ENCODE measurements around the gene ADRA2A. TPM values are rescaled to one million over a fixed set of nuclear protein-coding genes. Genes with fewer than 3 reads are reported as not detected.

Gene ADRA2A
- total RNA-seq, 3 donors from 2014 or later, result 7.8 to 18.4 (median 14.9) TPM

- Histone ChIP-seq H3K27ac (no peak overlapping the region), H3K27me3 (no peaks in the 10 kb centered on the region), H3K36me3 (no peaks in the 10 kb centered on the region)
These were observed 39.0 kb upstream of the ADRA2A start for GRCh38 chr10:111037858-111038257.

GRCh38 chr10:111039522-111039921 is 37.3 kb upstream of the ADRA2A start:
- no peak overlapping the region for H3K4me3 ChIP-seq
- peaks cover 21 to 58% of the 10 kb centered on the region in 2 donors for H3K9me3 ChIP-seq
- no peak for TF ChIP-seq POLR2AphosphoS5 (IDR thresholded peaks at IDR 0.05)
- TF ChIP-seq POLR2A (IDR thresholded peaks at IDR 0.05), result no peak
- TF ChIP-seq CTCF (IDR thresholded peaks at IDR 0.05), result no peak
- no peaks in the 10 kb centered on the region for H3K36me3 ChIP-seq
- no peaks in the 10 kb centered on the region for H3K4me1 ChIP-seq
- no peak overlapping the region for H3K27ac ChIP-seq
- intact Hi-C loops (cut with DNase I; ENCODE audit: low total_unique reads), result no loop called here
- H3K27me3 ChIP-seq, result no peaks in the 10 kb centered on the region
- DNase-seq (ENCODE audit: low spot score in 2 of 2), result no peak

More at GRCh38 chr10:111037858-111038257, 39.0 kb upstream of the ADRA2A start:
- no peak overlapping the region for H3K4me3 ChIP-seq
- H3K9me3 ChIP-seq, result peaks cover 19 to 56% of the 10 kb centered on the region in 2 donors
- DNase-seq (ENCODE audit: low spot score in 2 of 2), result no peak
- no peaks in the 10 kb centered on the region for H3K4me1 ChIP-seq
- intact Hi-C loops (cut with DNase I; ENCODE audit: low total_unique reads), result no loop called here
- no peak for TF ChIP-seq CTCF (IDR thresholded peaks at IDR 0.05)
- no peak for TF ChIP-seq POLR2A (IDR thresholded peaks at IDR 0.05)
- no peak for TF ChIP-seq POLR2AphosphoS5 (IDR thresholded peaks at IDR 0.05)

GRCh38 chr10:111057006-111057405 is 19.8 kb upstream of the ADRA2A start:
- no peaks in the 10 kb centered on the region for H3K27me3 ChIP-seq
- H3K36me3 ChIP-seq, result no peaks in the 10 kb centered on the region
- no peak for DNase-seq (ENCODE audit: low spot score in 2 of 2)
- peaks cover 3 to 19% of the 10 kb centered on the region in 2 donors for H3K9me3 ChIP-seq
- TF ChIP-seq POLR2A (IDR thresholded peaks at IDR 0.05) (no peak), CTCF (IDR thresholded peaks at IDR 0.05) (no peak), POLR2AphosphoS5 (IDR thresholded peaks at IDR 0.05) (no peak)
- no peaks in the 10 kb centered on the region for H3K4me1 ChIP-seq
- H3K27ac ChIP-seq, result no peak overlapping the region
- intact Hi-C loops (cut with DNase I; ENCODE audit: low total_unique reads), result no loop called here
- H3K4me3 ChIP-seq, result no peak overlapping the region

GRCh38 chr10:111063471-111063870 is 13.4 kb upstream of the ADRA2A start:
- no peaks in the 10 kb centered on the region for H3K36me3 ChIP-seq
- TF ChIP-seq CTCF (IDR thresholded peaks at IDR 0.05) (no peak), POLR2A (IDR thresholded peaks at IDR 0.05) (no peak), POLR2AphosphoS5 (IDR thresholded peaks at IDR 0.05) (no peak)
- intact Hi-C loops (cut with DNase I; ENCODE audit: low total_unique reads), result no loop called here
- no peak overlapping the region for H3K4me3 ChIP-seq
- no peaks in the 10 kb centered on the region for H3K4me1 ChIP-seq
- no peaks in the 10 kb centered on the region for H3K27me3 ChIP-seq
- DNase-seq (ENCODE audit: low spot score in 2 of 2), result no peak
- H3K9me3 ChIP-seq, result peaks cover 0 to 6% of the 10 kb centered on the region in 2 donors
- H3K27ac ChIP-seq, result no peak overlapping the region

GRCh38 chr10:111072232-111072631 is 4.6 kb upstream of the ADRA2A start:
- DNase-seq (ENCODE audit: low spot score in 2 of 2), result no peak
- no peaks in the 10 kb centered on the region for H3K36me3 ChIP-seq
- peaks cover 0 to 2% of the 10 kb centered on the region in 2 donors for H3K4me1 ChIP-seq
- peaks cover 0 to 43% of the 10 kb centered on the region in 2 donors for H3K27me3 ChIP-seq
- TF ChIP-seq CTCF (IDR thresholded peaks at IDR 0.05), result no peak
- TF ChIP-seq POLR2A (IDR thresholded peaks at IDR 0.05), result no peak
- TF ChIP-seq POLR2AphosphoS5 (IDR thresholded peaks at IDR 0.05), result no peak
- no peak overlapping the region for H3K27ac ChIP-seq
- intact Hi-C loops (cut with DNase I; ENCODE audit: low total_unique reads), result no loop called here
- no peak overlapping the region for H3K4me3 ChIP-seq
- H3K9me3 ChIP-seq, result peaks cover 0 to 8% of the 10 kb centered on the region in 2 donors
